ENCODE results near the gene GZMA.
A peak's percentile ranks its signal among the peaks of the same experiment; 100 is the strongest.

GZMA gene

GRCh38 chr5:55141945-55142690, 39.7 kb downstream of the GZMA start:
- no peak for TF ChIP-seq YY1 (IDR thresholded peaks at IDR 0.05; ENCODE audit: insufficient read depth, insufficient read length)
- no peak for TF ChIP-seq SUZ12 (IDR thresholded peaks at IDR 0.05; ENCODE audit: extremely low read depth, insufficient read depth, insufficient read length)
- no peak for TF ChIP-seq ZNF274 (IDR thresholded peaks at IDR 0.05; ENCODE audit: low read depth, low read length)
- Histone ChIP-seq H3K27me3 (ENCODE audit: insufficient read depth, insufficient read length) (no peaks in the 10 kb centered on the region), H3K4me3 (ENCODE audit: insufficient read length, low read depth) (no peak overlapping the region)

GRCh38 chr5:55143624-55144023, 41.2 kb downstream of the GZMA start:
- Histone ChIP-seq H3K9ac (ENCODE audit: insufficient read length, low read depth) (no peak overlapping the region), H3K9me3 (ENCODE audit: insufficient read depth, low read length) (no peaks in the 10 kb centered on the region), H3K36me3 (ENCODE audit: insufficient read depth, insufficient read length, low read length) (no peaks in the 10 kb centered on the region), H3K4me1 (ENCODE audit: insufficient read depth, insufficient read length) (no peaks in the 10 kb centered on the region), H3K27me3 (ENCODE audit: insufficient read depth, insufficient read length) (no peaks in the 10 kb centered on the region), H3K4me3 (ENCODE audit: insufficient read length, low read depth) (no peak overlapping the region)
- DNase-seq (ENCODE audit: low read depth, low spot score): no peak
- TF ChIP-seq YY1 (IDR thresholded peaks at IDR 0.05; ENCODE audit: insufficient read depth, insufficient read length) (no peak), ZNF274 (IDR thresholded peaks at IDR 0.05; ENCODE audit: low read depth, low read length) (no peak), SUZ12 (IDR thresholded peaks at IDR 0.05; ENCODE audit: extremely low read depth, insufficient read depth, insufficient read length) (no peak)

More at GRCh38 chr5:55141945-55142690, 39.7 kb downstream of the GZMA start:
- Histone ChIP-seq H3K9me3 (ENCODE audit: insufficient read depth, low read length) (no peaks in the 10 kb centered on the region), H3K4me1 (ENCODE audit: insufficient read depth, insufficient read length) (no peaks in the 10 kb centered on the region), H3K9ac (ENCODE audit: insufficient read length, low read depth) (no peak overlapping the region), H3K36me3 (ENCODE audit: insufficient read depth, insufficient read length, low read length) (no peaks in the 10 kb centered on the region)
- DNase-seq (ENCODE audit: low read depth, low spot score): no peak

- Histone ChIP-seq H3K9ac (ENCODE audit: insufficient read length, low read depth) (no peak overlapping the region), H3K4me3 (ENCODE audit: insufficient read length, low read depth) (no peak overlapping the region), H3K9me3 (ENCODE audit: insufficient read depth, low read length) (no peaks in the 10 kb centered on the region), H3K36me3 (ENCODE audit: insufficient read depth, insufficient read length, low read length) (no peaks in the 10 kb centered on the region), H3K4me1 (ENCODE audit: insufficient read depth, insufficient read length) (no peaks in the 10 kb centered on the region), H3K27me3 (ENCODE audit: insufficient read depth, insufficient read length) (no peaks in the 10 kb centered on the region)
- DNase-seq (ENCODE audit: low read depth, low spot score): no peak
- TF ChIP-seq YY1 (IDR thresholded peaks at IDR 0.05; ENCODE audit: insufficient read depth, insufficient read length) (no peak), SUZ12 (IDR thresholded peaks at IDR 0.05; ENCODE audit: extremely low read depth, insufficient read depth, insufficient read length) (no peak), ZNF274 (IDR thresholded peaks at IDR 0.05; ENCODE audit: low read depth, low read length) (no peak)
These were observed 43.6 kb downstream of the GZMA start for GRCh38 chr5:55146080-55146479.

- H3K9ac ChIP-seq (ENCODE audit: insufficient read length, low read depth): no peak overlapping the region
- TF ChIP-seq YY1 (IDR thresholded peaks at IDR 0.05; ENCODE audit: insufficient read depth, insufficient read length) (no peak), SUZ12 (IDR thresholded peaks at IDR 0.05; ENCODE audit: extremely low read depth, insufficient read depth, insufficient read length) (no peak), ZNF274 (IDR thresholded peaks at IDR 0.05; ENCODE audit: low read depth, low read length) (no peak)
- H3K4me1 ChIP-seq (ENCODE audit: insufficient read depth, insufficient read length): no peaks in the 10 kb centered on the region
- H3K9me3 ChIP-seq (ENCODE audit: insufficient read depth, low read length): no peaks in the 10 kb centered on the region
- no peaks in the 10 kb centered on the region for H3K27me3 ChIP-seq (ENCODE audit: insufficient read depth, insufficient read length)
- no peak overlapping the region for H3K4me3 ChIP-seq (ENCODE audit: insufficient read length, low read depth)
- no peaks in the 10 kb centered on the region for H3K36me3 ChIP-seq (ENCODE audit: insufficient read depth, insufficient read length, low read length)
- peak; percentile 76 for DNase-seq (ENCODE audit: low read depth, low spot score)
These were observed 44.2 kb downstream of the GZMA start for GRCh38 chr5:55146543-55147151.

- Histone ChIP-seq H3K4me3 (ENCODE audit: insufficient read length, low read depth) (no peak overlapping the region), H3K27me3 (ENCODE audit: insufficient read depth, insufficient read length) (no peaks in the 10 kb centered on the region), H3K36me3 (ENCODE audit: insufficient read depth, insufficient read length, low read length) (no peaks in the 10 kb centered on the region), H3K9ac (ENCODE audit: insufficient read length, low read depth) (no peak overlapping the region), H3K9me3 (ENCODE audit: insufficient read depth, low read length) (no peaks in the 10 kb centered on the region), H3K4me1 (ENCODE audit: insufficient read depth, insufficient read length) (no peaks in the 10 kb centered on the region)
- no peak for DNase-seq (ENCODE audit: low read depth, low spot score)
- TF ChIP-seq SUZ12 (IDR thresholded peaks at IDR 0.05; ENCODE audit: extremely low read depth, insufficient read depth, insufficient read length): no peak
- TF ChIP-seq YY1 (IDR thresholded peaks at IDR 0.05; ENCODE audit: insufficient read depth, insufficient read length): no peak
- no peak for TF ChIP-seq ZNF274 (IDR thresholded peaks at IDR 0.05; ENCODE audit: low read depth, low read length)
These were observed 46.9 kb downstream of the GZMA start for GRCh38 chr5:55149308-55149795.

- H3K27me3 ChIP-seq (ENCODE audit: insufficient read depth, insufficient read length): no peaks in the 10 kb centered on the region
- no peaks in the 10 kb centered on the region for H3K36me3 ChIP-seq (ENCODE audit: insufficient read depth, insufficient read length, low read length)
- no peak for DNase-seq (ENCODE audit: low read depth, low spot score)
- H3K9me3 ChIP-seq (ENCODE audit: insufficient read depth, low read length): no peaks in the 10 kb centered on the region
- H3K4me3 ChIP-seq (ENCODE audit: insufficient read length, low read depth): no peak overlapping the region
- H3K9ac ChIP-seq (ENCODE audit: insufficient read length, low read depth): no peak overlapping the region
- no peaks in the 10 kb centered on the region for H3K4me1 ChIP-seq (ENCODE audit: insufficient read depth, insufficient read length)
- TF ChIP-seq ZNF274 (IDR thresholded peaks at IDR 0.05; ENCODE audit: low read depth, low read length) (no peak), YY1 (IDR thresholded peaks at IDR 0.05; ENCODE audit: insufficient read depth, insufficient read length) (no peak), SUZ12 (IDR thresholded peaks at IDR 0.05; ENCODE audit: extremely low read depth, insufficient read depth, insufficient read length) (no peak)
These were observed 49.7 kb downstream of the GZMA start for GRCh38 chr5:55151923-55152842.

All from NT2/D1 (cell line).